Mesodermal cell (in vitro differentiated cells): ENCODE results near the gene PRELP.

Source experiments
- H3K27ac ChIP-seq: 2 replicates; pipeline ENCODE4 v1.7.0; 2013; ENCODE audit warnings: mild to moderate bottlenecking, low read depth, low read length, moderate library complexity; ENCODE audit not compliant: severe bottlenecking
- H3K36me3 ChIP-seq: 2 replicates; pipeline ENCODE4 v1.7.1; 2013; ENCODE audit warnings: mild to moderate bottlenecking, low read length, moderate library complexity; ENCODE audit not compliant: control insufficient read depth, insufficient read depth
- H3K4me1 ChIP-seq: one replicate; pipeline ENCODE4 v1.7.1; 2013; ENCODE audit warnings: mild to moderate bottlenecking, low read length; ENCODE audit not compliant: insufficient read depth, control insufficient read depth, poor library complexity, severe bottlenecking
- H3K4me3 ChIP-seq: 2 replicates; pipeline ENCODE4 v1.7.0; 2013; ENCODE audit warnings: low read length, control low read depth, mild to moderate bottlenecking; ENCODE audit not compliant: insufficient read depth, poor library complexity, severe bottlenecking; ENCODE audit errors: extremely low read depth
- H3K9me3 ChIP-seq: 2 replicates; pipeline ENCODE4 v1.7.1; 2013; ENCODE audit warnings: mild to moderate bottlenecking, low read length, moderate library complexity; ENCODE audit not compliant: control insufficient read depth
- WGBS, 2 experiments: methylation state at CpG; one replicate each; pipeline ENCODE4 v1.1.5; 2013; ENCODE audit warnings: missing lambda C conversion rate in 2 of 2; ENCODE audit not compliant: insufficient coverage in 2 of 2; 5-methylcytosine and 5-hydroxymethylcytosine counted together

The PRELP gene

GRCh38 chr1:203476216-203476814, 709 bp downstream of the PRELP start:
- WGBS, 2 experiments = 71 to 84% methylated on average over 6 to 7 of the region's 9 CpGs
- peak overlapping the region; percentile 22 for H3K4me3 ChIP-seq

DNA sequence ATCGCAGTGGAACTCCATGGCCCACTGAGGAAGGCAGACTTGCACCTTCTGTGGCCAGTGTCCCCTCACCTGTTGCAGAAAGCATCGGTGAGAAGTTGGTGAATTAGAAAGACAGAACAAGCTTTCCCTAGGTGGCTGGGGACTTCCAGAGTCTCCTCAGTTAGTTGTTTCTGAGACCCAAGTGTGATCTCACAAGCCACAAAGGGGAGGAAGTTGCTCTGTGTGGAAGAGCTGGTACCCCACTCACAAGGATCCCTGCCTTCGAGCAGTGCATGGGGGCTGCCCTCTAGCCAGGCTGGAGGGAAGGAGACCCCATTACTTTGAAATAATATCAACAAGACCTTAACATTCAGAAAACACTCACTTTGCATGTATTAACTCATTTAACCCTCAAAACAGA, 2.1 kb downstream of the PRELP start:
- Histone ChIP-seq H3K9me3 (no peaks in the 10 kb centered on the region), H3K27ac (no peak overlapping the region), H3K4me1 (peaks cover 57% of the 10 kb centered on the region), H3K36me3 (no peaks in the 10 kb centered on the region), H3K4me3 (no peak overlapping the region)
- 91 to 100% methylated on average over 1 to 3 of the region's 3 CpGs for WGBS, 2 experiments

More at GRCh38 chr1:203476216-203476814, 709 bp downstream of the PRELP start:
- H3K27ac ChIP-seq = no peak overlapping the region
- H3K4me1 ChIP-seq = peaks cover 51% of the 10 kb centered on the region
- no peaks in the 10 kb centered on the region for H3K9me3 ChIP-seq
- no peaks in the 10 kb centered on the region for H3K36me3 ChIP-seq

DNA sequence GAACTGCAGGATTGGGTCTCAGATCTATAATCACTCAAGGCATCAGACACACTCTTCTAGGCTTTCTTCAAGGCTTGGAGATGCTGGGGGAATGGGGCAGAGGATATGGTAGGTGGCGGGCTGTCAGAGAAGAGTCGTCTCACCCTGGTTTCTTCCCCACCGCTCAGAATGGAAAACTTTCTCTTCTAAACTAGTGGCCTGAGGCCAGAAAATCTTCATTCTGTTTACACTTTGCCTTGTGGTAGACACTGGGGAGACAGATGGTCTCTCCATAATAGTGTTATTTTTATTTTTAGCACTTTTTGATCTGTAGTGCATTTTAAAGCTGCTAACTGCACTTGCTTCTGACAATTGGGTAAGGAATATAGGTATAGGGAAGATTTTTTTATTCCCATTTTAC, 2.6 kb downstream of the PRELP start:
- peaks cover 57% of the 10 kb centered on the region for H3K4me1 ChIP-seq
- no peaks in the 10 kb centered on the region for H3K36me3 ChIP-seq
- no peak overlapping the region for H3K4me3 ChIP-seq
- H3K9me3 ChIP-seq = no peaks in the 10 kb centered on the region
- no peak overlapping the region for H3K27ac ChIP-seq
- 100% methylated on average over 1 of the region's 3 CpGs; no CpG with 5 or more reads in 1 of the 2 experiments for whole genome bisulfite sequencing, 2 experiments

- WGBS, 2 experiments = 93 to 95% methylated on average over 3 to 5 of the region's 5 CpGs
- Histone ChIP-seq H3K4me3 (no peak overlapping the region), H3K36me3 (no peaks in the 10 kb centered on the region), H3K27ac (peak overlapping the region; percentile 29), H3K9me3 (no peaks in the 10 kb centered on the region), H3K4me1 (peaks cover 57% of the 10 kb centered on the region)
Observed at GRCh38 chr1:203478986-203479385, 3.4 kb downstream of the PRELP start.

DNA sequence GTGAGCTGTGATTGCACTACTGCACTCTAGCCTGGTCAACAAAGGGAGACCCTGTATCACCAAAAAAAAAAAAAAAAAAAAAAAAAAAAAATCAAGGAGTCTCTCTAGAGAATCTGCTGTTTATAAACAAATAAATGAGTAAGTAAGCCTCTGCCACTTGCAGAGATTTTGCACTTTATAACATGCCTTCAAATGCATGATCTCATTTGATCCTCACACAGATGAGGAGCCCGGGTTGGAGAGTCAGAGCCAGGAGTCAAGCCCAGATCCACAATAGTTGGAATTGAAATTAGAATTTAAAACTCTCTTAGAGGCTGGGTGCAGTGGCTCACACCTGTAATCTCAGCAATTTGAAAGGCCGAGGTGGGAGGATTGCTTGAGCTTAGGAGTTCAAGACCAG, 4.0 kb downstream of the PRELP start:
- Histone ChIP-seq H3K9me3 (no peaks in the 10 kb centered on the region), H3K27ac (peak overlapping the region; percentile 71), H3K4me3 (no peak overlapping the region), H3K4me1 (peaks cover 57% of the 10 kb centered on the region), H3K36me3 (no peaks in the 10 kb centered on the region)
- WGBS, 2 experiments = 100% methylated on average over 1 of the region's 2 CpGs; no CpG with 5 or more reads in 1 of the 2 experiments

GRCh38 chr1:203480084-203480483, 4.5 kb downstream of the PRELP start:
- Histone ChIP-seq H3K9me3 (no peaks in the 10 kb centered on the region), H3K4me3 (no peak overlapping the region), H3K36me3 (no peaks in the 10 kb centered on the region), H3K4me1 (peaks cover 55% of the 10 kb centered on the region), H3K27ac (peak overlapping the region; percentile 71)
- 85 to 93% methylated on average over 2 of the region's 2 CpGs for WGBS, 2 experiments

GRCh38 chr1:203480525-203481084, 5.0 kb downstream of the PRELP start:
- H3K4me1 ChIP-seq = peaks cover 52% of the 10 kb centered on the region
- H3K36me3 ChIP-seq = no peaks in the 10 kb centered on the region
- 43 to 53% methylated on average over 4 to 5 of the region's 6 CpGs for WGBS, 2 experiments
- peak overlapping the region; percentile 71 for H3K27ac ChIP-seq
- no peaks in the 10 kb centered on the region for H3K9me3 ChIP-seq
- H3K4me3 ChIP-seq = no peak overlapping the region

GRCh38 chr1:203481196-203481595, 5.6 kb downstream of the PRELP start:
- Histone ChIP-seq H3K36me3 (no peaks in the 10 kb centered on the region), H3K4me1 (peaks cover 46% of the 10 kb centered on the region), H3K4me3 (no peak overlapping the region), H3K9me3 (no peaks in the 10 kb centered on the region), H3K27ac (peak overlapping the region; percentile 71)
- no CpG with 5 or more reads among the region's 1 CpG for WGBS, 2 experiments

DNA sequence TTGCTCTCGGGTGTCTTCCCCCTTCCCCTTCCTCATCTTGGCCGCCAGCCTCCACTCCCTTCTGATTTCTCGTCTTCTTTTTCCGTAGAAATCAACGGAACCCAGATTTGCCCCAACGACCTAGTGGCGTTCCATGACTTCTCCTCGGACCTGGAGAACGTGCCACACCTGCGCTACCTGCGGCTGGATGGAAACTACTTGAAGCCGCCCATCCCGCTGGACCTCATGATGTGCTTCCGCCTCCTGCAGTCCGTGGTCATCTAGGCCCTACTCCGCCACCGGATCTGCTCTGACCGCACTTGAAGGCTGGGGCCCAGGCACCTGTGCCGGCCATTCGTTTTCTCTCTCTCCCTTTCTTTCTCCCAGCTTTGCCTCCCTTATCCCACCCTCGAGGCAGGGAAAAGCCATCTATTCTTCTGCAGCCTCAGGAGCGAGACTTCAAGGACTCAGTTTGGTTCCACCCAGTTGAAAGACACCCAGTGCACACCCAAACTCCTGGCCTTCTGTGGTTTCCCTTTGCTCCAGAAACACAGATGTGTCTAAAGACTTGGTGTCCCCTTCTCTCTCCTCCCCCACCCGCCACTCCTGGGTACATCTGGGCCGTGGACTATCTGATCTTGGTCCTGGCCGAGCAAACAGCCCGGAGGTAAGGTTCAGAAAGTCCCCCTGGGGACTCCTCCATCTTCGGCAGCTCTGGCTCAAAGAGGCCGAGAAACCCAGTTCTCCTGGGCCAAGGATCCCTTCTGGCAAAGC, 11.2 kb downstream of the PRELP start:
- WGBS, 2 experiments = 92 to 94% methylated on average over 24 to 28 of the region's 28 CpGs
- peaks cover 2% of the 10 kb centered on the region for H3K4me1 ChIP-seq
- H3K4me3 ChIP-seq = peak overlapping the region; percentile 31
- H3K9me3 ChIP-seq = no peaks in the 10 kb centered on the region
- no peaks in the 10 kb centered on the region for H3K36me3 ChIP-seq
- no peak overlapping the region for H3K27ac ChIP-seq

GRCh38 chr1:203488539-203488938, 12.9 kb downstream of the PRELP start:
- Histone ChIP-seq H3K9me3 (no peaks in the 10 kb centered on the region), H3K36me3 (no peaks in the 10 kb centered on the region), H3K4me1 (no peaks in the 10 kb centered on the region), H3K27ac (no peak overlapping the region), H3K4me3 (no peak overlapping the region)
- 94 to 100% methylated on average over 4 of the region's 7 CpGs for WGBS, 2 experiments

DNA sequence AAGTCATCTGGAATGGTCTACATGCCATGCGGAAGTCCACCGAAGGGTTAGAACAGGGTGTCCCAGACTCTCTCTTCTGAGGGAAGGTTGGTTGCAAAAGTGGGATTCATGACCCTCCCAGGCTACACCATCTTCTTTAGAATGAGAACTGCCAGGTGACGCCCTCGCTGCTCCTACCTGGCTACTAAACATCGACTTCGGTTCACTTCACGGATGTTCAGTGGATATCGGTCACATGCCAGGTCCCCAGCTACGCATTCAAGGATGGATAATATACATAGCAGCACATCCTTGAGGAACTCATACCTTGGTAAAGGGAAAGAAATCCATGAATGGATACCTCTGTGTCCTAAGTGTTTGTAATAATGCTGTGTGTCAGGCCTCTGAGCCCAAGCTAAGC, 15.0 kb downstream of the PRELP start:
- Histone ChIP-seq H3K4me3 (no peak overlapping the region), H3K9me3 (no peaks in the 10 kb centered on the region), H3K4me1 (no peaks in the 10 kb centered on the region), H3K36me3 (no peaks in the 10 kb centered on the region), H3K27ac (no peak overlapping the region)
- 92 to 95% methylated on average over 5 to 9 of the region's 9 CpGs for WGBS, 2 experiments
